Measurements from ENCODE around the gene FAM50A. TPM values are rescaled to one million over a fixed set of nuclear protein-coding genes. Genes with fewer than 3 reads are reported as not detected.

Gene FAM50A
- total RNA-seq, 1 donor from 2014 or later, result 80.0 TPM

DNA sequence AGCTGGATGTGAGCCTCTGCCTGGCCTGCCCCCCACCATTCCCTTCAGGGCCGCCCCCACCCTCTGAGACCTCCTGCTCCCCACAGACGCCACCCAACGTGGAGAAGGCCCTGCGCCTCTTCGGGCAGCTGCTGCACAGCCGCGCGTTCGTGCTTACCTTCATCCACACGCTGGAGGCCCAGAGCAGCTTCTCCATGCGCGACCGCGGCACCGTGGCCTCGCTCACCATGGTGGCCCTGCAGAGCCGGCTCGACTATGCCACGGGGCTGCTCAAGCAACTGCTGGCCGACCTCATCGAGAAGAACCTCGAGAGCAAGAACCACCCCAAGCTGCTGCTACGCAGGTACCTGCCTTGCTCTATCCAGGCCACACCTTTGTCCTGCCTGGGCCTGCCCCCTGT lies 24.3 kb downstream of the FAM50A start:
- Histone ChIP-seq H3K27me3 (ENCODE audit: control insufficient read depth, insufficient read depth, low read length) (no peaks in the 10 kb centered on the region), H3K4me3 (ENCODE audit: low read depth, low read length) (no peak overlapping the region), H3K36me3 (ENCODE audit: control insufficient read depth, insufficient read depth, low read length) (no peaks in the 10 kb centered on the region)
- TF ChIP-seq, protein P1, sequence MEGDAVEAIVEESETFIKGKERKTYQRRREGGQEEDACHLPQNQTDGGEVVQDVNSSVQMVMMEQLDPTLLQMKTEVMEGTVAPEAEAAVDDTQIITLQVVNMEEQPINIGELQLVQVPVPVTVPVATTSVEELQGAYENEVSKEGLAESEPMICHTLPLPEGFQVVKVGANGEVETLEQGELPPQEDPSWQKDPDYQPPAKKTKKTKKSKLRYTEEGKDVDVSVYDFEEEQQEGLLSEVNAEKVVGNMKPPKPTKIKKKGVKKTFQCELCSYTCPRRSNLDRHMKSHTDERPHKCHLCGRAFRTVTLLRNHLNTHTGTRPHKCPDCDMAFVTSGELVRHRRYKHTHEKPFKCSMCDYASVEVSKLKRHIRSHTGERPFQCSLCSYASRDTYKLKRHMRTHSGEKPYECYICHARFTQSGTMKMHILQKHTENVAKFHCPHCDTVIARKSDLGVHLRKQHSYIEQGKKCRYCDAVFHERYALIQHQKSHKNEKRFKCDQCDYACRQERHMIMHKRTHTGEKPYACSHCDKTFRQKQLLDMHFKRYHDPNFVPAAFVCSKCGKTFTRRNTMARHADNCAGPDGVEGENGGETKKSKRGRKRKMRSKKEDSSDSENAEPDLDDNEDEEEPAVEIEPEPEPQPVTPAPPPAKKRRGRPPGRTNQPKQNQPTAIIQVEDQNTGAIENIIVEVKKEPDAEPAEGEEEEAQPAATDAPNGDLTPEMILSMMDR (IDR thresholded peaks at IDR 0.05; ENCODE audit: insufficient read depth, low read length, poor library complexity, severe bottlenecking), result no peak
- no peak for DNase-seq (ENCODE audit: low read depth)

DNA sequence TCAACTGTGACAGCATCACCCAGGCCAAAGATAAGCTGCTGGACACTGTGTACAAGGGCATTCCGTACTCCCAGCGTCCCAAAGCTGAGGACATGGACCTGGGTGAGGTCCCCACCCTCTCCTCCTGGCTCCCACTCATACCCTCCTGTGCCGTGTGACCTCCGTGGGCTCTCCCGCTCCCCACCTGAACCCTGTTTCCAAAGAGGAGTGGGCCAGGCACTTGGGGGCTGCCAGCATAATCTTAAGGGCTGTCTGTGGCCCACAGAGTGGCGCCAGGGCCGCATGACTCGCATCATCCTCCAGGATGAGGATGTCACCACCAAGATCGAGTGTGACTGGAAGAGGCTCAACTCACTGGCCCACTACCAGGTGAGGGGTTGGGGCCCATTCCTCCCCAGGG lies 25.2 kb downstream of the FAM50A start:
- DNase-seq (ENCODE audit: low read depth), result no peak
- Histone ChIP-seq H3K4me3 (ENCODE audit: low read depth, low read length) (no peak overlapping the region), H3K36me3 (ENCODE audit: control insufficient read depth, insufficient read depth, low read length) (no peaks in the 10 kb centered on the region), H3K27me3 (ENCODE audit: control insufficient read depth, insufficient read depth, low read length) (no peaks in the 10 kb centered on the region)
- TF ChIP-seq, protein P1 (IDR thresholded peaks at IDR 0.05; ENCODE audit: insufficient read depth, low read length, poor library complexity, severe bottlenecking), result no peak

DNA sequence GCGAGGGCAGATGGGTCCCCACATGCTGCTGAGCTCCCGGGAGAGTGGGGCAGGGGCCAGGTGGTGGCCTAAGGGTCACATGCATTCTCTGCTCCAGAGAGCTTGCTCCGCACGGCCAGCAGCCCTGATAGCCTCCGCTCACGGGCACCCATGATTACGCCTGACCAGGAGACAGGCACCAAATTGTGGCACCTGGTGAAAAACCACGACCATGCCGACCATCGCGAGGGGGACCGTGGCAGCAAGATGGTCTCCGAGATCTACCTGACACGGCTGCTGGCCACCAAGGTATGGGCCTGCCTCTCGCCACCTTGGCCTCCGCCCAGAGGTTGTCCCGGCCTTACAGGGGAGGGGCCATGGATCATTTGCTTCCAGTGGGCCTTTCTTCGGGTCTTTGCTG lies 25.9 kb downstream of the FAM50A start:
- no peak for DNase-seq (ENCODE audit: low read depth)
- H3K4me3 ChIP-seq (ENCODE audit: low read depth, low read length), result no peak overlapping the region
- TF ChIP-seq, protein P1 (IDR thresholded peaks at IDR 0.05; ENCODE audit: insufficient read depth, low read length, poor library complexity, severe bottlenecking), result no peak
- H3K36me3 ChIP-seq (ENCODE audit: control insufficient read depth, insufficient read depth, low read length), result no peaks in the 10 kb centered on the region
- H3K27me3 ChIP-seq (ENCODE audit: control insufficient read depth, insufficient read depth, low read length), result no peaks in the 10 kb centered on the region

DNA sequence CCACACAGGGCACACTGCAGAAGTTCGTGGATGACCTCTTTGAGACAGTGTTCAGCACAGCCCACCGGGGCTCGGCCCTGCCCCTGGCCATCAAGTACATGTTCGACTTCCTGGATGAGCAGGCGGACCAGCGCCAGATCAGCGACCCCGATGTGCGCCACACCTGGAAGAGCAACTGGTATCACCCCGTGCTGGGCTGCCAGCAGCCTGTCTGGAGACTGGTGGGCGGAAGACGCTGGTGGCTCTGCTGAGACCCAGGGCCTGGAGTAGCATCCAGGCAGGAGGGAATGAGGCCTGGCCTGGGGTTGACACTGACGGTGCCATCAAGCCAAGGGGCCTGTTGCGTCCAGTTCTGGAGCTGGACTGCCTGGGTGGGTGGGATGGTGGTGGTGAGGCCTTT lies 26.5 kb downstream of the FAM50A start:
- TF ChIP-seq, protein P1 (IDR thresholded peaks at IDR 0.05; ENCODE audit: insufficient read depth, low read length, poor library complexity, severe bottlenecking), result no peak
- no peak for DNase-seq (ENCODE audit: low read depth)
- Histone ChIP-seq H3K36me3 (ENCODE audit: control insufficient read depth, insufficient read depth, low read length) (no peaks in the 10 kb centered on the region), H3K4me3 (ENCODE audit: low read depth, low read length) (no peak overlapping the region), H3K27me3 (ENCODE audit: control insufficient read depth, insufficient read depth, low read length) (no peaks in the 10 kb centered on the region)

DNA sequence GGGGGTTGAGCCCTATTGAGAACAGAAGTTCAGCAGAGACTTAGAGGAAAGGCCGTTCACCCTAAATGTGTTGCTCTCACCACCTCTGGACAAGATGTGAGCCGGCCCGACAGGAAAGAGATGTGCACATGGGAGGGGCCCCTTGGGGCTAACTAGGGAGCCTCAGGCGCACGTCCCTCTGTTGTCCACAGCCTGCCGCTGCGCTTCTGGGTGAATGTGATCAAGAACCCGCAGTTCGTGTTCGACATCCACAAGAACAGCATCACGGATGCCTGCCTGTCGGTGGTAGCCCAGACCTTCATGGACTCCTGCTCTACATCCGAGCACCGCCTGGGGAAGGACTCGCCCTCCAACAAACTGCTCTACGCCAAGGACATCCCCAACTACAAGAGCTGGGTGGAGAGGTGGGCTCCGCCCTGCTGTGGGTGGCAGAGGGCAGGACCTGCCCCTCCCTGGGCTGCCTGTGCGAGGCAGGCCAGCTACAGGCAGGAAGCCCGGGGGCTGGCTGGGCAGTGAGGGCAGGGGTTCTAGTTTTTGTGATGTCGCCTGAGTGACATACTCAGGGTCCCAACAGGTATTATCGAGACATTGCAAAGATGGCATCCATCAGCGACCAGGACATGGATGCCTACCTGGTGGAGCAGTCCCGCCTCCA lies 27.1 kb downstream of the FAM50A start:
- TF ChIP-seq, protein P1 (IDR thresholded peaks at IDR 0.05; ENCODE audit: insufficient read depth, low read length, poor library complexity, severe bottlenecking), result no peak
- Histone ChIP-seq H3K27me3 (ENCODE audit: control insufficient read depth, insufficient read depth, low read length) (no peaks in the 10 kb centered on the region), H3K36me3 (ENCODE audit: control insufficient read depth, insufficient read depth, low read length) (no peaks in the 10 kb centered on the region), H3K4me3 (ENCODE audit: low read depth, low read length) (no peak overlapping the region)
- DNase-seq (ENCODE audit: low read depth), result no peak

Measured in kidney epithelial cell (primary cell).